SK-N-SH (cell line): ENCODE data around the gene PLD4.
"Not testable (repeated sequence)": the region's sequence is repeated elsewhere in the genome, so short reads cannot be mapped to it uniquely, and the experiment has no call there.

Experiments used
- CTCF ChIP-seq: fragments of 200-600 bp; sonication (generic); IDR thresholded peaks from 2 replicates; pipeline ENCODE4 v1.6.1; 2017; ENCODE audit warnings: antibody characterized with exemption, mild to moderate bottlenecking, moderate library complexity
- RAD21 ChIP-seq: IDR thresholded peaks from 2 replicates; pipeline ENCODE4 v1.6.1; 2012; ENCODE audit warnings: mild to moderate bottlenecking, low read length
- RXRA ChIP-seq: IDR thresholded peaks from 2 replicates; pipeline ENCODE4 v1.4.0; 2012; ENCODE audit warnings: low read depth, mild to moderate bottlenecking, borderline replicate concordance
- TEAD4 ChIP-seq: IDR thresholded peaks from 2 replicates; pipeline ENCODE4 v1.4.0; 2012; ENCODE audit warnings: mild to moderate bottlenecking, borderline replicate concordance; ENCODE audit not compliant: insufficient read depth
- YY1 ChIP-seq: IDR thresholded peaks from 2 replicates; pipeline ENCODE4 v1.4.0; 2012; ENCODE audit warnings: low read depth, mild to moderate bottlenecking

GRCh38 chr14:104944016-104944308, 19.3 kb downstream of the PLD4 start:
- not testable (repeated sequence) for TF ChIP-seq CTCF, TEAD4, RXRA, RAD21, YY1
